GM08714 (cell line): ENCODE results near the gene KCNQ1.

ENCODE experiments used
- H3K4me3 ChIP-seq: fragments of 200-500 bp; sonication (Bioruptor generic); 2 replicates; pipeline ENCODE4 v1.5.1; 2014; ENCODE audit warnings: mild to moderate bottlenecking, low read length, inconsistent platforms
- ZNF274 ChIP-seq: IDR thresholded peaks from 2 replicates; pipeline ENCODE4 v1.6.1; 2012; ENCODE audit warnings: mild to moderate bottlenecking, low read depth, low read length

KCNQ1 gene

DNA sequence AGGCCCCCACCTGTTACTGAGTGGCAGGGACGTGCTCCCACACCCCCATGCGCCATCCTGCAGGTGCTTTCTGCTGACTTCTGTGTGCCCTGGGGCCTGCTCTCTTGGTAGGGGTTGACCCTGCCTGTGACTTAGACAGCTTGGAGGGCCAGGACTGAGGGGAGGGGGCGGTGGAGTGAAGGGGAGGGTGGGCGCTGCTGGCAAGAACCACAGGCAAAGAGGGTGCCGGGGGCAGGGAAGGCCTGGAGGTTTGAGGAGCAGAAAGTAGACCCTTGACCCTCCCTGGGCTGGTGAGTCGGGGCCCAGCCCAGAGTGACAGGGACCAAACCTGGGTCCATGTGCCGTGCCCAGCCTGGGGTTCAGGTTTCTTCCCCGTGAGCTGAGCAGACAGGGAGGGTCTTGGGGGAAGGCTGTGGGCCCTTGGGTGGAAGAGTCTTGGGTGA is 17.8 kb downstream of the KCNQ1 start:
- no peak for TF ChIP-seq ZNF274
- no peak overlapping the region for H3K4me3 ChIP-seq

DNA sequence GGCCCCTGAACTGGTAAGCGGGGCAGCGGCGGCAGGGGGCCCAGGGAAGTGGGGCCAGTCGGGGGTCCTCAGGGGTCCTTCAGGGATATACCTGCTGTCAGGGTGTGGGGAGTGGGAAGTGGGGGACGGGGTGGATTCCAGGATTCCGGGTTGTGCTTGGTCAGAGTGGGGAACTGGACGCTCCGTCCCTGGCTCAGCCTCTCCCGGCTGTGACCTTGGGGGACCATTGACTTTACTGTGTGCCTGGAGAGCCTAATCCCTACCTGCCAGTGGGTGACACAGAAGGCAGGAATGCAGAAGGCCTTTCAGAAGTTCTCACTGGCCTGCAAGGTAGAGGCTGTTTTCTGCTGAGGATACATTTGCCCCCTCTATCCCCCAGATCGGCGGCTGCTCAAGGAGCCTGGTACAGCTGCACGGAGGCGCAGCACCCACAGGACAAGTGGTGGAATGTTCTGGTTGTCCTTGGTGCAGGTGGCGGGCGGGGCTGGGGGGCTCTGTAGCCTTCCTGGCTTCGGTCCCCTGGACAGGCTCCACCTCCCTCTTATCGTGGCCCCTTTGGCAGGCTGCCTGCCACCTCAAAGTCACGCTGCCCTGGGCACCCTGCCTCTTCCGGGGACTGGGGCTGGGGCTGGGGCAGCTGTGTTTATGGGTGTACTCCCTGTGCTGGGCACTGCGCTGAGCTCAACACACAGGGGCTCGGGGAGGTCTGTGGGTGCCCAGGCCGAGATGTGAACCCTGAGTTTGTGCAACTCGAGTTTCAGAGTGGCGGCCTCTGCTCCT is 18.4 kb downstream of the KCNQ1 start:
- TF ChIP-seq ZNF274, result no peak
- no peak overlapping the region for H3K4me3 ChIP-seq

DNA sequence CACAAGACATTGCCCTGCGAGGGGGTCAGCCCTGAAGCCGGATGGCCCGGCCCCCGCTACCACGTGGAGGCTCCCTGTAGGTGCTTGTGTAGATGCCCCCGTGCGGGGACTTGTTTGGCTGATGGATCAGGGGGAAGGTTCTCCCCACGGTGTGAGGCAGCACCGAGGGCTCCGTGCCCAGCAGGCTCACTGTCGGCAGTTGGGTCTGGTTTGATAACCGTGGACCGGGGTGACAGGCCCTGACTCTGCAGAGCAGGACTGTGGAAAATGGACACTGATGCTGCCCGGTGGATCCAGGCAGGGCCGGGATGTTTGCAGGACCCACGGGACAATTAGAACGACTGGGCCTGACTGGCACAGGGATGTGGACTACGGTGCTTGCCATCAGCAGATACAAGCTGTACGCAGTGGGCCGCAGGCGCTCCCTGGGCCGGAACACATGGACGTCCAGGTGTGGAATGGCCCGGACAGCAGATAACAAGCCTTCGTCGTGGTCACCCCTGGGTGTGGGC is 19.0 kb downstream of the KCNQ1 start:
- TF ChIP-seq ZNF274, result no peak

DNA sequence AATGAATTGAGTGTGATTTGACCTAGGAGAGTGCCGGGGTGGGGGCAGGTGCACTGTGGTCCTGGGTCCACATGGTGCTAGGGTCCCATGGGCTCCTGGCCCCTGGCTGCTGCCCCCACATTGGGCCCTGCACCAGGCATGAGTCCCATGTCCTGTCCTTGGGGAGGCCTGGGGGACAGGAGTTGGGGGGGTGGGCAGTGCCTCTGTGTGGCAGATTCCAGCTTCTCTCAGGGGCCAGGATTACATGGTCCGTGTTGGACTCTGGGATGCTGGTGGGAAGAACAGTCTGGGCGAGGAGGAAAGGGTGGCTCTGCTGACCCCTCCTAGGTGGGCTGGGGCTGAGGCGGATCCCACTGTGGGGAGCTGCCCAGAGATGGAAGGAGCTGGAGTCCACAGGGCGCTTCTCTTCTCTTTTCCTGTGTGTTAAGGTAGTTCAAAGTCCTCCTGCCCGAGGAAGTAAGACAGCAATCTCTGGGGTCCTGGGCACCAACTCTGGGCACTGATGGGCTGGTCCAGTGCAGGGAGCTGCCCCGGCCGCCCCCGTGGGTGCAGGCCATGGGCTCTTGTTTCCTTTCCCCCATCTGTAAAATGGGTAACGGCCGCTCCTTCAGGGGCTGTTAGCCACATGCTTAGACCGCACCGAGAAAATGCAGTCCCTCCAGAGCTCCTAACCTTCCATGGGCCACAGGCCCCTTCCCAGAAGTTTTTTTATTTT is 19.8 kb downstream of the KCNQ1 start:
- H3K4me3 ChIP-seq, result no peak overlapping the region
- no peak for TF ChIP-seq ZNF274

More for the DNA sequence above, 19.0 kb downstream of the KCNQ1 start:
- H3K4me3 ChIP-seq, result no peak overlapping the region

DNA sequence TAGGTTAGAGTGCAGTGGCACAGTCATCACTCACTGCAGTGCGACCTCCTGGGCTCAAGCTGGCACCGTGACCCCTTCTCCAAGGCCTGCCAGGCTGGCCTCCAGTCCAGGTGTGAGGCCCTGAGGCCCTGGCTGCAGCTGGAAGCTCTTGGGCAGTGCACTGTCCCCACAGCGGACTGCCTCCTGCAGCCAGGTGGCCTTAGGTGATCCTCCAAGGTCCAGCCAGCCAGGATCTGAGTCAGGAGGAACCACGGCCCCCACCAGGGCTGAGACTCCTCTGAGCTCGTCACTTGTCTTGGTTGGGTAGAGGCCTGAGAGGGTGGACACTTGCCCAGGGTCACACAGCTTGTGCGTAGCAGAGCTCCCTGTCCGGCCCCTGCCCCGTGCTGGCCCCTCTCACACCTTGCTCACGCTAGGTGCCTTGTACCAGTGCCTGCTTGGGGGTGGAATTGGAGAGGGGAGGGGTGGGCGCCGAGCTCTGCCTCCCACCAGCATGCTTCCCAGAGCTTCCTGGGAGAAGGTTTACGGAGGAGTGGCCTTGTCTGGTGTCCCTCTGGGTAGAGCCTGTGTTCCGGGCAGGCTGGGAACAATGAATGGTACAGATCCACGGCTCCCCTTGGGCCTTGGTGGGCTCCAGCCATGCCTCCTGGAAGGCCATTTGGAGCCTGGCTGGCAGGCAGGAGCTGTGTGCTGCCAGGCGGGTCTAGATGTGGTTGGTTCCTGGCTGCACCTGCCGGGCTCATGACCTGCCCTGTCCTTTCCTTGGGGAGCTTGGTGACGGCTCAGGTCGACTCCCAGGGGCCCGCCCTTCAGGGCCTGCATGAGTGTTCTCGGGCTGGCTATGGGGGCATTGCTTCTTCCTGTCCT is 20.6 kb downstream of the KCNQ1 start:
- TF ChIP-seq ZNF274, result no peak
- no peak overlapping the region for H3K4me3 ChIP-seq

DNA sequence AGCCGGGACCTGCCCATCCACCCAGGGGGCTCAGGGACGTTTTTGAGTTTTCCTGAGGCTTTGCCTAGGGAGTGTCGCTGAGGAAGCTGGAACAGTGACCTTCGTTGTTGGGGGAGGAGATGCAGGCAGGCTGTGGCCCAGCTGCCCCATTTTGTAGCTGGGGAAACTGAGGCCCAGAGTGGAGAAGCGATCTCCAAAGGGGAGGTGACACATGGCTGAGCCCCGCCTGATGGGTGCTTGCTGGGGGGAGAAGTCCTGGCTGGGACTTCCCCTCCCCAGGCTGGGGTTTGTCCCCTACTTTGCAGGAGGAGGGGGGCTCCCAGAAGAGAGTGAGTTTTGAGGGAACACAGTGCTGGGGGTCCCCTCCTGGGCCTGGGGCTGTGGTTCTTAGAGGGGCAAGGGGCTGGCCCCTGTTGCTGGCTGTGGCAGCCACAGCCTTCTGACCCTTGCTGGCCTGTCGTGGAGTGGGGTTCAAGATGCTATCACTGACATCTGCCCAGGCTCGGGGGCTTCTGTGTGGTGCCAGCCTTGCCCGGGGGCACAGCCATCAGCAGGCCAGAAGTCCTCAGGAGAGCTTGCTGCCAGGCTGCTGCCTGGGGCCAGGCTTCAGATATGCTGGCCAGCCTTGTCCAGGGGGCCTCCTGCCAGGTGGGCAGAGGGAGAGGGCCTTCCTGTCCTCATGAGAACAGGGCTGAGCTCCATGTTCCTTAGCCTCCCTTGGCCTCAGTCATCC is 21.4 kb downstream of the KCNQ1 start:
- no peak overlapping the region for H3K4me3 ChIP-seq
- no peak for TF ChIP-seq ZNF274

DNA sequence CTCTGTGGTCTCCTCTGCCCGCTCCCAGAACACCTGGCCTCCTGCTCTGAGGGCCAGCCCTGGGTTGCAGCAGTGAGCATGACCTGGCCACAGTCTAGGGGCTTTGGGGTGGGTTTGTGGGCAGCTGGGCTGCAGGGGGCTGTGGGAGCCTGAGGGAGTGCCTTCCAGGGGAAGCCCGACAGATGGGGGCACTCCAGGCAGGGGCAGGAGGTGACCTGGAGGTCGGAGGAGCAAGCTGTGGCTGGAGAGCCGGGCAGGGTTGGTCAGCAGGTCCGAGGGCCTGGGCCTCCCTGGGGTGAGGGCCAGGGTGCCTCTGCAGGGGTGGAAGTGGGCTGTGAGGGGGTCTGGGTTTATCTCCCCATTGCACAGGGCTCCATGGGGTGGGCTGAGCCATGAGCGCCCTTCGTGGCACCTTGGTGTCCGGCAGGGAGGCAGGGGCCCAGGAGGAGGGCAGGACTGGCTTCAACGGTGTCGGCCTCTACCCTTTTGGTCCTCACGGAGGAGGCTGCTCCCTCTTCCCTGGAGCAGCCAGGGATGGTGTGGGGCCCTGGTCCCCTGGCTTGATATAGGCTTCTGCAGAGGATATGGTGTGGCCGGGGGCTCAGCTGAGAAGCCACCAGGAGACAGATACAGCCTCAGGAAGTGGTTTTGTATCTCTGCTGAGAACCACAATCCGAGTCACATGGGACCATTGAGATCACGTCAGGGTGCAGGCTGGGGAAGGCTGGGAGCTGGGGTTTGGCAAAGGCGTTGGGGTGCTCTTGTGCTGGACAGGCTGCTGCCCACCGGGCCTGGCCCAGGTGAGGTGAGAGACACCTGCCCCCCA is 22.3 kb downstream of the KCNQ1 start:
- TF ChIP-seq ZNF274, result no peak

DNA sequence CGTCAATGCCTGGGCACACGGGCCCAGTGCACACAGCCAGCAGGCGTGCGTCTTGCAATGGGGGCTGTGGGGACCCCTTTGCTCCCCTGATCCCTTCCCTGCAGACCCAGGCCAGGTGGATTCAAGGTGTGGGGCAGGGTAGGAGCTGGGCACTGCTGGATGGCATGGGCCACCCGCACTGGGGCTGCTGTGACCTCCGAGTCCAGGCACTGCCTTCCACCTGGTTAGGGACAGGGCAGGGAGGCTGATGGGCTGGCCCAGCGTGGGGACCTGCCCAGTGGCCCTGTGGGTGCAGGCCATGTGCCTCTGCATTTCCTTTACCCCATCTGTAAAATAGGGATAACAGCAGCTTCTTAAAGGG is 22.9 kb downstream of the KCNQ1 start:
- no peak for TF ChIP-seq ZNF274
- no peak overlapping the region for H3K4me3 ChIP-seq

More for the DNA sequence above, 22.3 kb downstream of the KCNQ1 start:
- no peak overlapping the region for H3K4me3 ChIP-seq

DNA sequence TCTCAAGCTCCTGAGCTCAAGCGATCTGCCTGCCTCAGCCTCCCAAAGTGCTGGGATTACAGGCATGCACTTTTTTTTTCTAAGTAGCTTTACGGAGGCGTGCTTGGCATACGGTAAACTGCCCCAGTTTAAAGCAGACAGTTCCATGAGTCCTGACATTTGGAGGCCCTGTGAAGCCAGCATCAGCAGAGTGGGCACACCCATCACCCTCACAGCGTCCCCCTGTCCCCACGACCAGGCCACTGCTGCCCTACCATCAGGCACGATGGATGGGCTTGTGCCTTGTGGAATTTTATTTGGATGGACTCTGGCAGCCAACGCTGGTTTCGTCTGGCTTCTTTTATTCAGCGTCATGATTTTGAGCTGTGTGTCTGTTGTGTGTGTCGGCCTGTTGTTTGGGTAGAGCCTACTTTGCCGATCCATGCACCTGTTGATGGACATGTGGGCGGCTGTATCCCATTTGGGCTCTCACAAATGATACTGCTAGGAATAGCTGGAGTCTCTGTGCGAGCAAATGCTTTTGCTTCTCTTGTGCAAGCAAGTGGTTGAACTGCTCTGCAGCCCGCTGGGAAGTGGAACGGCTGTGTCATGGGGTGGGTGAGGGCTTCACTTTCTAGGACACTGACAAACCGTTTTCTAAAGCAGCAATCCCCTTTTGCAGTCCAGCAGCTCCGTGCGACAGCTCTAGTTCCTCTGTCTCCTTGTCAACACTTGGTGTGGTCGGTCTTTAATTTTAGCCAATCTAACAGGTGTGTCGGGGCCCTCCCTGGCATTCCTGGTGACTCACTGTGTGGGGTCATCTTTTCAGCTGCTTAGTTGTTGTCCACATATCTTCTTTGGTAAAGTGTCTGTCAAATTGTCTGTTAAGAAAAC is 23.8 kb downstream of the KCNQ1 start:
- TF ChIP-seq ZNF274, result no peak
- no peak overlapping the region for H3K4me3 ChIP-seq

DNA sequence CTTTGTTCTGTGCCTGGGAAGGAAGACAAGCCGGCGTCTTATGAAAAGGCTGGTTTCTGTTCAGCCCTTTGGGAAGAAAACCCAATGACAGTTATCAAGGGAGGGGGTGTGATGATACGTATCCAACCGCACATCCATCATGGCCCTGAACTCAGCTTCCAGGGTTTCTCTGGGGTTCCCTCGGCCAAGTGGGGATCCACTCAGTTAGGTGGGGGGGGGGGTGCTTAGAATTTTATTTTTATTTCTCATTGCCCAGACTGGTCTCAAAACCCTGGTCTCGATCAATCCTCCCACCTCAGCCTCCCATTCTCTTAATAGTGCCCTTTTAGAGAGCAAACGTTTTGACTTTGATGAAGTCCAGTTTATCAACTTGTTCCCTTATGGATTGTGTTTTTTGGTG is 25.7 kb downstream of the KCNQ1 start:
- no peak for TF ChIP-seq ZNF274

DNA sequence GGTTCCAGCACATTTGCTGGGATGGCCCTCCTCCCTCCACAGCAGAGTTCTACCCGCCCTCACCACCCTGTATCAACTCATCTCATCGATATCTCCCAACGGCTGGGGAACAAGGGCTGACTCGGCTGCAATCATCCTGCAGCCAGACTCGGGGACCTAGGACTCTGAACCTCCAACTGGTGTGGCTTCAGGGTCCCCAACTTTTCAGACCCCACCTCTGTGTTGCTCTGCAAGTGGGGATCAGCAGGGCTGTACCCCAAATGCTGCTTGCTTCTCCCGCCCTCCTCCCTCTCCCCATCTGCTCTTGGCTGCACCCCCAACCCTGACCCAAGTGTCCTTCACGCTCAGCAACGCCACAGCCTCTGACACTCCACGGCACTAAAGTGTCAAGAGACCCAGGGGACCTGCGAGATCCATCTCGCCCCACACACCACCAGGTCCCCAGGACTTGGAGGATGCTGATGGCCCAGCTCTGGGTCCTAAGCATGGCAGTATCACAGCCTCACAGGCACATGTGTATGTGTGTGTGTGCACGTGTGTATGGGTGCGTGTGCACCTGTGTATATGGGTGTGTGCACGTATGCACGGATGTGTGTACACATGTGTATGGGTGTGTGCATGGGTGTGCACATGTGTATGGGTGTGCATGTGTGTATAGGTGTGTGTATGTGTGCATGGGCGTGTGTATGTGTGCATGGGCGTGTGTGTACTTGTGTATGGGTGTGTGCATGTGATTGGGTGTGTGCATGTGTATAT is 26.4 kb downstream of the KCNQ1 start:
- no peak overlapping the region for H3K4me3 ChIP-seq
- no peak for TF ChIP-seq ZNF274

More for the DNA sequence above, 25.7 kb downstream of the KCNQ1 start:
- H3K4me3 ChIP-seq, result no peak overlapping the region

DNA sequence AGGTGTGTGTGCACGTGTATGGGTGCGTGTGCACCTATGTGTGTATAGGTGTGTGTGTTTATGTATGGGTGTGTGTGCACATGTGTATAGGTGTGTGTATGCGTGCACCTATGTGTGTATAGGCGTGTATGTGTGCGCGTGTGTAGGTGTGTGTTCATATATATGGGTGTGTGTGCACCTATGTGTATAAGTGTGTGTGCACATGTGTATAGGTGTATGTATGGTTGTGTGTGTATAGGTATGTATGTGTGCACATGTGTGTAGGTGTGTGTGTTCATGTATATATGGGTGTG is 26.9 kb downstream of the KCNQ1 start:
- no peak for TF ChIP-seq ZNF274
- no peak overlapping the region for H3K4me3 ChIP-seq
